HG03108 (cell line): ENCODE data around the gene RD3L.

Experiments
- ATAC-seq: cut with Tn5 transposase; IDR thresholded peaks from one replicate; pipeline ENCODE4 v1.9.1; 2021; ENCODE audit warnings: moderate library complexity; ENCODE audit not compliant: unreplicated experiment

RD3L gene

GRCh38 chr14:103897075-103897947 lies 45.0 kb downstream of the RD3L start:
- ATAC-seq: no peak

GRCh38 chr14:103896578-103896977 lies 45.8 kb downstream of the RD3L start:
- no peak for ATAC-seq

- ATAC-seq: no peak
Measured at GRCh38 chr14:103894723-103895059, 47.6 kb downstream of the RD3L start.

GRCh38 chr14:103894034-103894722 lies 48.2 kb downstream of the RD3L start:
- no peak for ATAC-seq

- no peak for ATAC-seq
Measured at GRCh38 chr14:103892247-103892646, 50.1 kb downstream of the RD3L start.

GRCh38 chr14:103891667-103892215 lies 50.6 kb downstream of the RD3L start:
- ATAC-seq: no peak

GRCh38 chr14:103890821-103891666 lies 51.3 kb downstream of the RD3L start:
- ATAC-seq: no peak
